Measurements from ENCODE around the gene GHRHR. TPM values are rescaled to one million over a fixed set of nuclear protein-coding genes. Genes with fewer than 3 reads are reported as not detected.

Gene GHRHR
- total and polyA plus RNA-seq, 2 donors (not counting 1 experiment from before 2014, with no cell fraction given): not detected

DNA sequence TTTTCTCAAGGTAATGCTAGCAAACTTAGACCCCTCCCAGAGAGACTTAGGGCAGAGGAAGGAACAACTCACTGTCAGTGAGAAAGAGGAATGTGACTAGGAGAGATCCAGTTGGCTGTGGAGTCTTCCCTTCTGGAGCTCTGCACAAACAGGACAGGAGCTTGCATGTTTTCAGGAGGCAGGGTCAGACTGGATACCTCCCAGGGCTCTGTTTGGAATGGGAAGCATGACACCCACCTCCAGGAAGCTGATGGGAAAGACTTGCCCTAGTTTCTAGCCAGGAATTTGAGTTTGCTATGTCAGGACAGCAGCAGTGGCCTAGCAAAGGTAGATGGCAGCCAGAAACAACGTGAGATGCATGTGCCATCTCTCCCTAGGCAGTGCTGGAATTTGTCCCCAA lies 40.6 kb downstream of the GHRHR start:
- intact Hi-C loops (cut with micrococcal nuclease): no loop called here
- Histone ChIP-seq H3K4me3 (ENCODE audit: control extremely low read depth in 1 of 5, extremely low read depth in 1 of 5, insufficient read depth in 1 of 5, low read depth in 2 of 5, low read length in 4 of 5) (no peak overlapping the region), H4K20me1 (ENCODE audit: control insufficient read depth, insufficient read depth, low read length, poor library complexity, severe bottlenecking) (no peaks in the 10 kb centered on the region), H3K4me1 (ENCODE audit: control insufficient read depth in 2 of 2, insufficient read depth in 2 of 2, low read length in 2 of 2) (no peaks in the 10 kb centered on the region), H3K9ac (ENCODE audit: low read length) (no peak overlapping the region), H3K4me2 (replicated peaks; ENCODE audit: low read depth, low read length, poor library complexity, severe bottlenecking) (no peak overlapping the region), H3K79me2 (ENCODE audit: control insufficient read depth, insufficient read depth, low read length) (no peaks in the 10 kb centered on the region), H3K9me3 (ENCODE audit: control extremely low read depth in 1 of 3, control insufficient read depth in 2 of 3, insufficient read depth in 1 of 3, low read length in 2 of 3) (peaks cover 0 to 2% (median 0%) of the 10 kb centered on the region in 3 donors), H3K27me3 (replicated peaks in 1 of 4; ENCODE audit: control extremely low read depth in 1 of 4, control insufficient read depth in 3 of 4, insufficient read depth in 4 of 4, low read length in 3 of 4) (peaks cover 0 to 3% (median 0%) of the 10 kb centered on the region in 4 experiments), H3K27ac (ENCODE audit: low read length in 2 of 2) (no peak overlapping the region), H3K36me3 (replicated peaks in 1 of 2; ENCODE audit: control extremely low read depth in 1 of 2, control insufficient read depth in 1 of 2, extremely low read depth in 1 of 2, insufficient read depth in 2 of 2, low read length in 1 of 2) (no peaks in the 10 kb centered on the region), H2AFZ (ENCODE audit: insufficient read depth, low read depth, low read length, poor library complexity, severe bottlenecking) (no peak overlapping the region)
- ATAC-seq (ENCODE audit: low read depth) (no peak), DNase-seq (no peak)
- no peaks in the 10 kb centered on the region for H3K9me3 Mint-ChIP-seq (ENCODE audit: insufficient read depth)
- POLR2A ChIA-PET: no interaction called here
- WGBS (ENCODE audit: insufficient coverage): 78% methylated on average over 1 of the region's 1 CpG
- H3K27me3 Mint-ChIP-seq: peaks cover 20% of the 10 kb centered on the region
- no peak overlapping the region for H3K27ac Mint-ChIP-seq
- no peaks in the 10 kb centered on the region for H3K4me1 Mint-ChIP-seq
- TF ChIP-seq EZH2 (IDR thresholded peaks at IDR 0.05; ENCODE audit: borderline replicate concordance, insufficient read depth, low read depth, low read length, poor library complexity, severe bottlenecking): no peak
- TF ChIP-seq, protein P1, sequence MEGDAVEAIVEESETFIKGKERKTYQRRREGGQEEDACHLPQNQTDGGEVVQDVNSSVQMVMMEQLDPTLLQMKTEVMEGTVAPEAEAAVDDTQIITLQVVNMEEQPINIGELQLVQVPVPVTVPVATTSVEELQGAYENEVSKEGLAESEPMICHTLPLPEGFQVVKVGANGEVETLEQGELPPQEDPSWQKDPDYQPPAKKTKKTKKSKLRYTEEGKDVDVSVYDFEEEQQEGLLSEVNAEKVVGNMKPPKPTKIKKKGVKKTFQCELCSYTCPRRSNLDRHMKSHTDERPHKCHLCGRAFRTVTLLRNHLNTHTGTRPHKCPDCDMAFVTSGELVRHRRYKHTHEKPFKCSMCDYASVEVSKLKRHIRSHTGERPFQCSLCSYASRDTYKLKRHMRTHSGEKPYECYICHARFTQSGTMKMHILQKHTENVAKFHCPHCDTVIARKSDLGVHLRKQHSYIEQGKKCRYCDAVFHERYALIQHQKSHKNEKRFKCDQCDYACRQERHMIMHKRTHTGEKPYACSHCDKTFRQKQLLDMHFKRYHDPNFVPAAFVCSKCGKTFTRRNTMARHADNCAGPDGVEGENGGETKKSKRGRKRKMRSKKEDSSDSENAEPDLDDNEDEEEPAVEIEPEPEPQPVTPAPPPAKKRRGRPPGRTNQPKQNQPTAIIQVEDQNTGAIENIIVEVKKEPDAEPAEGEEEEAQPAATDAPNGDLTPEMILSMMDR (IDR thresholded peaks at IDR 0.05): no peak
- CTCF ChIA-PET: no interaction called here
- H3K4me3 Mint-ChIP-seq: no peak overlapping the region

DNA sequence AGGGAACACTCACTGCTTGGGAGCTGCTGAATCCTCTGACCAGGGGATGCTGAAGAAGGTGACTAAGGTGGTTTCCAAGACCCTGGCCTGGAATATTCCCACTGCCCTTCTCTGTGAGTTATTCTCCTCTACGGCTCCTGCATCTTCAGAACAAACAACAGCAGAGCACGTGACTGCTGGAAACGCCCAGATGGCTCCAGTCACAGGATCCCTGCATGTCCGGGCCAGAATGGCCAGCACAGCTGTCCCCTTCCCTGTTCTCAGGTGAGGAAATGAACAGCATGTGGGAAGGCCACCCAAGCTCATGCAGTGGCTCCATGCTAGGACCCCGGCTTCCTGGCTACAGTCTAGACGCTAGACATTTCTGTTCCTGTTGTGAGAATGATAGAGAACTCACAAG lies 43.1 kb downstream of the GHRHR start:
- DNase-seq (no peak), ATAC-seq (ENCODE audit: low read depth) (no peak)
- intact Hi-C loops (cut with micrococcal nuclease): no loop called here
- Histone ChIP-seq H3K79me2 (ENCODE audit: control insufficient read depth, insufficient read depth, low read length) (no peaks in the 10 kb centered on the region), H2AFZ (ENCODE audit: insufficient read depth, low read depth, low read length, poor library complexity, severe bottlenecking) (no peak overlapping the region), H3K27ac (ENCODE audit: low read length in 2 of 2) (no peak overlapping the region), H3K36me3 (replicated peaks in 1 of 2; ENCODE audit: control extremely low read depth in 1 of 2, control insufficient read depth in 1 of 2, extremely low read depth in 1 of 2, insufficient read depth in 2 of 2, low read length in 1 of 2) (no peaks in the 10 kb centered on the region), H3K27me3 (replicated peaks in 1 of 4; ENCODE audit: control extremely low read depth in 1 of 4, control insufficient read depth in 3 of 4, insufficient read depth in 4 of 4, low read length in 3 of 4) (peaks cover 0 to 3% (median 0%) of the 10 kb centered on the region in 4 experiments), H3K9me3 (ENCODE audit: control extremely low read depth in 1 of 3, control insufficient read depth in 2 of 3, insufficient read depth in 1 of 3, low read length in 2 of 3) (peaks cover 0 to 2% (median 0%) of the 10 kb centered on the region in 3 donors), H3K4me2 (replicated peaks; ENCODE audit: low read depth, low read length, poor library complexity, severe bottlenecking) (no peak overlapping the region), H3K4me1 (ENCODE audit: control insufficient read depth in 2 of 2, insufficient read depth in 2 of 2, low read length in 2 of 2) (no peaks in the 10 kb centered on the region), H3K9ac (ENCODE audit: low read length) (no peak overlapping the region), H3K4me3 (ENCODE audit: control extremely low read depth in 1 of 5, extremely low read depth in 1 of 5, insufficient read depth in 1 of 5, low read depth in 2 of 5, low read length in 4 of 5) (no peak overlapping the region), H4K20me1 (ENCODE audit: control insufficient read depth, insufficient read depth, low read length, poor library complexity, severe bottlenecking) (no peaks in the 10 kb centered on the region)
- CTCF ChIA-PET: interaction anchor here (0.9 kb wide), 1 partner anchor 738 kb away, joined by 3 read pairs; no protein-coding TSS in a partner anchor
- Mint-ChIP-seq H3K4me3 (no peak overlapping the region), H3K27me3 (peaks cover 19% of the 10 kb centered on the region), H3K4me1 (no peaks in the 10 kb centered on the region), H3K27ac (no peak overlapping the region), H3K9me3 (ENCODE audit: insufficient read depth) (no peaks in the 10 kb centered on the region)
- POLR2A ChIA-PET: no interaction called here
- 85% methylated on average over 5 of the region's 6 CpGs for WGBS (ENCODE audit: insufficient coverage)
- TF ChIP-seq, protein P1 (IDR thresholded peaks at IDR 0.05): no peak
- no peak for TF ChIP-seq EZH2 (IDR thresholded peaks at IDR 0.05; ENCODE audit: borderline replicate concordance, insufficient read depth, low read depth, low read length, poor library complexity, severe bottlenecking)

All from B cell (primary cell).